Loucy (cell line): ENCODE measurements around the gene DNAAF8.

Source experiments
- H2AFZ ChIP-seq: fragments of 200-600 bp; sonication (generic); 2 replicates; pipeline ENCODE4 v1.6.0; 2016; ENCODE audit warnings: antibody characterized with exemption, mild to moderate bottlenecking, low read length, moderate library complexity
- H3F3A ChIP-seq: fragments of 200-600 bp; 2 replicates; pipeline ENCODE4 v1.6.0; 2016; ENCODE audit warnings: antibody characterized with exemption, low read depth, mild to moderate bottlenecking
- H3K27me3 ChIP-seq: fragments of 200-600 bp; sonication (generic); 2 replicates; pipeline ENCODE4 v1.6.1; 2014; ENCODE audit warnings: low read length, mild to moderate bottlenecking; ENCODE audit not compliant: insufficient read depth, poor library complexity, severe bottlenecking
- H3K36me3 ChIP-seq: fragments of 200-600 bp; sonication (generic); 2 replicates; pipeline ENCODE4 v1.6.1; 2016; ENCODE audit warnings: low read length; ENCODE audit not compliant: insufficient read depth
- H3K4me1 ChIP-seq: fragments of 200-600 bp; sonication (generic); 2 replicates; pipeline ENCODE4 v1.5.1; 2014; ENCODE audit warnings: low read length, mild to moderate bottlenecking; ENCODE audit not compliant: insufficient read depth, poor library complexity, severe bottlenecking
- H3K4me2 ChIP-seq: fragments of 200-600 bp; sonication (generic); 2 replicates; pipeline ENCODE4 v1.6.0; 2014; ENCODE audit warnings: antibody characterized with exemption, low read length, low read depth, mild to moderate bottlenecking; ENCODE audit not compliant: poor library complexity, severe bottlenecking
- H3K4me3 ChIP-seq: fragments of 200-600 bp; sonication (generic); 2 replicates; pipeline ENCODE4 v1.5.1; 2014; ENCODE audit warnings: low read length, mild to moderate bottlenecking, mixed read lengths; ENCODE audit not compliant: poor library complexity, severe bottlenecking
- H3K79me2 ChIP-seq: fragments of 200-600 bp; sonication (generic); 2 replicates; pipeline ENCODE4 v1.6.1; 2014; ENCODE audit warnings: low read length; ENCODE audit not compliant: insufficient read depth
- H3K9ac ChIP-seq: fragments of 200-600 bp; sonication (generic); 2 replicates; pipeline ENCODE4 v1.6.0; 2014; ENCODE audit warnings: mild to moderate bottlenecking, low read depth, low read length, moderate library complexity; ENCODE audit not compliant: poor library complexity, severe bottlenecking
- H3K9me2 ChIP-seq: fragments of 200-600 bp; sonication (generic); replicated peaks from 2 replicates; pipeline ENCODE4 v1.6.1; 2016; ENCODE audit warnings: low read depth, low read length, mixed read lengths
- H3K9me3 ChIP-seq: fragments of 200-600 bp; sonication (generic); 2 replicates; pipeline ENCODE4 v1.6.1; 2014; ENCODE audit warnings: mild to moderate bottlenecking, antibody characterized with exemption, low read length, low read depth; ENCODE audit not compliant: insufficient read depth
- H4K20me1 ChIP-seq: fragments of 200-600 bp; sonication (generic); 2 replicates; pipeline ENCODE4 v1.6.0; 2014; ENCODE audit warnings: antibody characterized with exemption, low read length, mild to moderate bottlenecking; ENCODE audit not compliant: insufficient read depth, poor library complexity, severe bottlenecking
- EZH2phosphoT487 ChIP-seq: fragments of 200-600 bp; IDR thresholded peaks from 2 replicates; pipeline ENCODE4 v1.6.1; 2018; ENCODE audit warnings: antibody characterized with exemption, mild to moderate bottlenecking, moderate library complexity, borderline replicate concordance
- TF ChIP-seq, protein P1 (sequence below): fragments of 200-600 bp; sonication (generic); conservative IDR thresholded peaks from 2 replicates; pipeline ENCODE4 v1.5.1; 2014; ENCODE audit warnings: mild to moderate bottlenecking, antibody characterized with exemption, low read length

DNAAF8 gene

DNA sequence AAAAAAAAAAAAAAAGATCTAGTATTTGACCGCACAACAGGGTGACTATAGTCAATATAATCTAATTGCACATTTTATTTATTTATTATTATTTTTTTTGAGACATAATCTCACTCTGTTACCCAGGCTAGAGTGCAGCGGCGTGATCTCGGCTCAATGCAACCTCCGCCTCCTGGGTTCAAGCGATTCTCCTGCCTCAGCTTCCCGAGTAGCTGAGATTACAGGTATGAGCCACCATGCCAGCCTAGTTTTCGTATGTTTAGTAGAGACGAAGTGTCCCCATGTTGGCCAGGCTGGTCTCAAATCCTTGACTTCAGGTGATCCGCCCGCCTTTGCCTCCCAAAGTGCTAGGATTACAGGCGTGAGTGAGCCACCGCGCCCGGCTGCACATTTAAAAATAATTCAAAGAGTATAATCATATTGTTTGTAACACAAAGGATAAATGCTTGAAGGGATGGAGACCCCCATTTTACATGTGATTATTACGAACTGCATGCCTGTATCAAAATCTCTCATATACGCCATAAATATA is 1.1 kb upstream of the DNAAF8 start:
- peaks cover 5% of the 10 kb centered on the region for H3K4me1 ChIP-seq
- H3K36me3 ChIP-seq = no peaks in the 10 kb centered on the region
- H3K79me2 ChIP-seq = no peaks in the 10 kb centered on the region
- H3F3A ChIP-seq = no peaks in the 10 kb centered on the region
- H3K9me3 ChIP-seq = no peaks in the 10 kb centered on the region
- no peaks in the 10 kb centered on the region for H3K9me2 ChIP-seq
- no peaks in the 10 kb centered on the region for H4K20me1 ChIP-seq
- peak overlapping the region; percentile 94 for H3K4me2 ChIP-seq
- peak overlapping the region; percentile 78 for H3K9ac ChIP-seq
- H3K27me3 ChIP-seq = no peaks in the 10 kb centered on the region
- H2AFZ ChIP-seq = peak overlapping the region; percentile 97; the same call in 1 of the 2 replicates
- TF ChIP-seq EZH2phosphoT487 = no peak
- TF ChIP-seq, protein P1, sequence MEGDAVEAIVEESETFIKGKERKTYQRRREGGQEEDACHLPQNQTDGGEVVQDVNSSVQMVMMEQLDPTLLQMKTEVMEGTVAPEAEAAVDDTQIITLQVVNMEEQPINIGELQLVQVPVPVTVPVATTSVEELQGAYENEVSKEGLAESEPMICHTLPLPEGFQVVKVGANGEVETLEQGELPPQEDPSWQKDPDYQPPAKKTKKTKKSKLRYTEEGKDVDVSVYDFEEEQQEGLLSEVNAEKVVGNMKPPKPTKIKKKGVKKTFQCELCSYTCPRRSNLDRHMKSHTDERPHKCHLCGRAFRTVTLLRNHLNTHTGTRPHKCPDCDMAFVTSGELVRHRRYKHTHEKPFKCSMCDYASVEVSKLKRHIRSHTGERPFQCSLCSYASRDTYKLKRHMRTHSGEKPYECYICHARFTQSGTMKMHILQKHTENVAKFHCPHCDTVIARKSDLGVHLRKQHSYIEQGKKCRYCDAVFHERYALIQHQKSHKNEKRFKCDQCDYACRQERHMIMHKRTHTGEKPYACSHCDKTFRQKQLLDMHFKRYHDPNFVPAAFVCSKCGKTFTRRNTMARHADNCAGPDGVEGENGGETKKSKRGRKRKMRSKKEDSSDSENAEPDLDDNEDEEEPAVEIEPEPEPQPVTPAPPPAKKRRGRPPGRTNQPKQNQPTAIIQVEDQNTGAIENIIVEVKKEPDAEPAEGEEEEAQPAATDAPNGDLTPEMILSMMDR = no peak
- H3K4me3 ChIP-seq = peak overlapping the region; percentile 85

- H3K9me3 ChIP-seq = no peaks in the 10 kb centered on the region
- peak overlapping the region; percentile 97 for H2AFZ ChIP-seq
- H3K79me2 ChIP-seq = no peaks in the 10 kb centered on the region
- H3K4me1 ChIP-seq = peaks cover 5% of the 10 kb centered on the region
- H3K9ac ChIP-seq = peak overlapping the region; percentile 78
- H3K4me3 ChIP-seq = peak overlapping the region; percentile 85
- no peaks in the 10 kb centered on the region for H3F3A ChIP-seq
- H3K27me3 ChIP-seq = no peaks in the 10 kb centered on the region
- peak overlapping the region; percentile 94 for H3K4me2 ChIP-seq
- no peaks in the 10 kb centered on the region for H4K20me1 ChIP-seq
- no peaks in the 10 kb centered on the region for H3K9me2 ChIP-seq
- no peak for TF ChIP-seq EZH2phosphoT487
- TF ChIP-seq, protein P1 = no peak
- no peaks in the 10 kb centered on the region for H3K36me3 ChIP-seq
These were observed 632 bp upstream of the DNAAF8 start for GRCh38 chr16:4733747-4734062.

DNA sequence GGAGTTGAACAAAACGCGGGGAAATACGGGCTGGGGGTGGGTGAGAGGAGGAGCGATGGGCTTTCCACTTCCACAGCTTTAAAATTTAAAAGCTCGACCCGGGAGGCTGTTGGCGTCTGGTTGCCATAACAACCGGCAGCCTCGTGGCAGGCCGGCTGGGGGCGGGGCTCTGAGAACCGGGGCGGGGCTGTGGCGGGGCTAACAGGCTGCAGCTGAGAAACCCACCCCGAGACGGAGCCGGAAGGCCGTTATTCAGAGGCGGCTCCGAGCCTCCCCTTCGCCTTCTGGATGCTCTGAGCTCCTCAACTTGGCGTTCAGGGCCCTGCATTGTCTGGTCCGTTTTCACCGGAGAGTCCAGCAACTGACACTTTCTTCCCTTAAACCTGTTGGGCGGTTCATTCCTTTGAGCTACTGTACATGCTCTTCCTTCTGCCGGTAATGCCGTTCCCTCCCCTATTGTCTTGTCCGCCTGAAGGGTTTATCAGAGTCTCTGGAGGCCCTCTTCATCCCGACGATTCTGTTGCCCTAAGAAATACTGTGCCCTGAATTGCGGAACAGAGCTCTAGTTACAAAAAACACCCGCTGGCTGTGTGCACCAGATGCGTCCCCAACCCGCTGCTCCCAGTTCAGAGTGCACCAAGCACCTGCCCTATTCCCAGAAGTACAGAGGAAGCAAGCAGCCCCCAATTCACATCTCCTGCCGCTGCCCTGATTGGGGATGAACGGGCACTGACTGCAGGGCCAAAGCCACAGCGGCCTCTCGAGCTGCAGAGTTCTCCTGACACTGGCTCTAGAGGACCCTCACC is 596 bp downstream of the DNAAF8 start:
- Histone ChIP-seq H3K36me3 (no peaks in the 10 kb centered on the region), H3K9me2 (no peaks in the 10 kb centered on the region), H3K9ac (peak overlapping the region; percentile 73), H3K4me2 (peak overlapping the region; percentile 94), H3K4me3 (peak overlapping the region; percentile 85), H3K79me2 (no peaks in the 10 kb centered on the region), H3K4me1 (peaks cover 5% of the 10 kb centered on the region), H3K9me3 (no peaks in the 10 kb centered on the region), H4K20me1 (no peaks in the 10 kb centered on the region), H3K27me3 (no peaks in the 10 kb centered on the region), H3F3A (no peaks in the 10 kb centered on the region), H2AFZ (peak overlapping the region; percentile 97)
- TF ChIP-seq EZH2phosphoT487 = no peak
- TF ChIP-seq, protein P1 = no peak
